GM06990 (cell line): ENCODE measurements around the gene PIGB.

Experiments used
- DNase-seq: peaks from one replicate; pipeline ENCODE4 v3.0.0-alpha.2; 2011; ENCODE audit not compliant: insufficient read length; ENCODE audit errors: extremely low read depth
- H3K27me3 ChIP-seq: replicated peaks from 2 replicates; pipeline ENCODE4 v1.6.0; 2011; ENCODE audit warnings: low read length; ENCODE audit not compliant: control insufficient read depth, insufficient read depth
- H3K36me3 ChIP-seq: 2 replicates; pipeline ENCODE4 v1.5.1; 2011; ENCODE audit warnings: low read length; ENCODE audit not compliant: control insufficient read depth, insufficient read depth
- H3K4me3 ChIP-seq: replicated peaks from 2 replicates; pipeline ENCODE4 v1.5.1; 2011; ENCODE audit warnings: low read depth, mild to moderate bottlenecking, control low read depth, low read length
- TF ChIP-seq, protein P1 (sequence below): IDR thresholded peaks from 2 replicates; pipeline ENCODE4 v1.5.1; 2011; ENCODE audit warnings: low read length, control low read depth, mild to moderate bottlenecking, inconsistent platforms; ENCODE audit not compliant: insufficient read depth, poor library complexity, severe bottlenecking

The PIGB gene

DNA sequence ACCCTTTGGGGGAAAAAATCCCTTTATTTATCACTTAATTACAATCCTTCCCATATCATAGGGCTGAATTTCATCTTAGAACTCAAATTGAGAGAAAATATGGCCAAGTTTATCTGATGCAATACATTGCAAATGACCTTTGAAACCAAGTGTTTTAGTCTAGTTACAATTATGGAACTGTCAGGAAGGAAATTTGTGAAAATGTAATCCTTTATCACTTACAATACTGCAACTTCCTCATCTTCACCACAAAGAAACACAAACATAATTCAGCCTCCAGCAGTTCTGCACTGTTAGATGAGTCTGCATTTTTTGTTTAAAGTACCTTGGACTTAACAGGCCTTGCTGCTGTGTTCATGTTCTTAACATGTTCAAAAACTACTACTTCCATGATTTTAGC lies 84.5 kb downstream of the PIGB start:
- TF ChIP-seq, protein P1, sequence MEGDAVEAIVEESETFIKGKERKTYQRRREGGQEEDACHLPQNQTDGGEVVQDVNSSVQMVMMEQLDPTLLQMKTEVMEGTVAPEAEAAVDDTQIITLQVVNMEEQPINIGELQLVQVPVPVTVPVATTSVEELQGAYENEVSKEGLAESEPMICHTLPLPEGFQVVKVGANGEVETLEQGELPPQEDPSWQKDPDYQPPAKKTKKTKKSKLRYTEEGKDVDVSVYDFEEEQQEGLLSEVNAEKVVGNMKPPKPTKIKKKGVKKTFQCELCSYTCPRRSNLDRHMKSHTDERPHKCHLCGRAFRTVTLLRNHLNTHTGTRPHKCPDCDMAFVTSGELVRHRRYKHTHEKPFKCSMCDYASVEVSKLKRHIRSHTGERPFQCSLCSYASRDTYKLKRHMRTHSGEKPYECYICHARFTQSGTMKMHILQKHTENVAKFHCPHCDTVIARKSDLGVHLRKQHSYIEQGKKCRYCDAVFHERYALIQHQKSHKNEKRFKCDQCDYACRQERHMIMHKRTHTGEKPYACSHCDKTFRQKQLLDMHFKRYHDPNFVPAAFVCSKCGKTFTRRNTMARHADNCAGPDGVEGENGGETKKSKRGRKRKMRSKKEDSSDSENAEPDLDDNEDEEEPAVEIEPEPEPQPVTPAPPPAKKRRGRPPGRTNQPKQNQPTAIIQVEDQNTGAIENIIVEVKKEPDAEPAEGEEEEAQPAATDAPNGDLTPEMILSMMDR = no peak
- Histone ChIP-seq H3K36me3 (no peaks in the 10 kb centered on the region), H3K27me3 (no peaks in the 10 kb centered on the region), H3K4me3 (no peak overlapping the region)
- DNase-seq = peak; percentile 28
